ENCODE measurements around the gene HHIPL1.

The HHIPL1 gene

DNA sequence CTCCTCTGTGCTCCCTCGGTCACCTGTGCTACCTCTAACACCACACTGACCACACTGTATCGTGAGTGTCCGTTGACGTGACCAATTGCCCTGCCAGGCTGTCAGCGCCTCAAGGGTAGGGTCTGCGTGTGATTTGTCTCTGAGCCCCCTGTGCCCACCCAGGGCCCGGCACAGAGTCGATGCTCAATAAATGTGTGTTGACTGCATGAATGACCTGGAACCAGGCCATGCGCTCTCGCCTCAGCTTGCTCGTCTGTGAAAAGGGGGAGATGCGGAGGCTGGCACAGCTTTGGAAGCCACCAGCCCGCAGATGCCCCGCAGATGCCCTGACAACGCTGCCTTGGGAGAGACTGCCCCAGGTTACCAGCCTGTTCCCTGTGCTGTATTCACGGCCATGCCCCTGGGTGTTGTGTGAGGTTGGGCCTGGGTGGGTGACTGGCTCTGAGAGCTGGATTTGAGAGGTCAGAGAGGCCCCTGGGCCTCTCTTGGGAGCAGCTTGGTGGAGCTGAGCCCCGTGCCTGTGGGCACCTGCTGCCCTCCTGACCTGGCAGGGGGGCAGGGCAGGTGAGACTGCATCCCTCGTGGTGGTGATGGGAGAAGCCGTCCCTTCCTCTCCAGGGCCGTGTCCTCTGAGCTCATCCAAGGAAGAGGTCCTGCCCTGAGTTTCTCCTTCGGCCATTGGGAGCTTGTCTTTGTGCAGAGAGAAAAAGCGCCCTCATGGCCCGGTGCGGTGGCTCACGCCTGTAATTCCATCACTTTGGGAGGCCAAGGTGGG is 82.4 kb downstream of the HHIPL1 start:
- DNase-seq (ENCODE audit: insufficient read length, low spot score): no peak
- no peak for FAIRE-seq

GRCh38 chr14:99728231-99728920 is 83.4 kb downstream of the HHIPL1 start:
- DNase-seq (ENCODE audit: insufficient read length, low spot score) (no peak), FAIRE-seq (no peak)

DNA sequence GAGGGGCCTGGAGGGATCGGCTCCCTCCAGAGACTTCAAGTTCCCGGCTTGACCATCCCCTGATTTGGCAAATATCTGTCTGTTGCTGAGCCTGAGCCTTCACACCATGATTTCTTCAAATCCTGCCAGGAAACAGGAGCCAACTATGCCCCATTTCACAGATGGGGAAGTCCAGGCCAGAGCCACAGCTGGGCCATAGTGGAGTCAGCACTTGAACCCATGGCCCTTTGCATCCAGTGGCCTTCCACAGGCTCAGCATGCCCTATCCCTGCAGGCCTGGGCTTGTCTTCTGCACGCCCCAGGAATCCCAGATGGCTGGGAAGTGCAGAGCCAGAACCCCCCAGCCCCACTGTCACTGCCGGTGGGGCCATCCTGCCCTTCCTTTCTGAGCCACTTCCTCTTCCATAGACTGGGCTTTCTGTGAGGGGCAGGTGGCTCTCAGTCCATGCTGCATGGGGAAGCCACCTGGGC is 84.1 kb downstream of the HHIPL1 start:
- no peak for FAIRE-seq
- no peak for DNase-seq (ENCODE audit: insufficient read length, low spot score)

Measured in HTR-8/SVneo (cell line).